NT2/D1 (cell line): ENCODE data around the gene CCDC97.

ENCODE experiments used
- YY1 ChIP-seq: IDR thresholded peaks from 2 replicates; pipeline ENCODE4 v1.6.1; 2011; ENCODE audit not compliant: insufficient read length, insufficient read depth
- ZNF274 ChIP-seq: IDR thresholded peaks from 2 replicates; pipeline ENCODE4 v1.6.1; 2011; ENCODE audit warnings: mild to moderate bottlenecking, low read depth, low read length

DNA sequence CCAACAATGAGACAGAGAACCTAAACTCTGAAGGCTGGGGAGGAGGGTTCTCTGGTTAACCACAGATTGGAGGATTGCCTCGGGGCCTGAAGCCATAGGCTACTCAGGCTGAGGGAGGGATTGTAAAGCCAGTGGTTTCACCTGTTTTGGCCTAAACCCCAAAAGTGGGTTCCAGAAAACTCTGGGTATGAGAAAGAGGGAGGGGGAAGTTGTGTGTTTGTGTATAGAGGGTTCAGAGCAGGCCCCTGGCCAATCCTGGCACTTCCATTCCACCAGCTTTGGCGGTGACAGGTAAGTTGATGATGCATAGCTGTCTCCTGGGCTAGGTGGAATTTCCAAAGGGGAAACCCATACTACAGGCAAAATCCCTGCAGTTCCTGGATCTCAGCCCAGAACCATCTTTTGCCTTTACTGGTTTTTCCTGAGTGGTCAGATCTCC lies 13.5 kb upstream of the CCDC97 start:
- TF ChIP-seq ZNF274 (no peak), YY1 (no peak)
